T-cell (primary cell): ENCODE results near the gene RB1. TPM values are rescaled to one million over a fixed set of nuclear protein-coding genes. Genes with fewer than 3 reads are reported as not detected.

ENCODE experiments used
- ATAC-seq, 4 experiments: fragments of 200-7000 bp in 3 of 4; fragments of 150-1000 bp in 1 of 4; cut with Tn5 transposase; replicated peaks in 1 of 4; 1 replicate in 3 of 4; 2 replicates in 1 of 4; pipeline ENCODE4 v1.10.0; 2021; ENCODE audit warnings: moderate library complexity in 3 of 4, mild to moderate bottlenecking in 2 of 4, moderate number of reproducible peaks in 1 of 4
- CTCF ChIA-PET, 2 donors: fragments of 300-600 bp; sonication (Branson Sonifier 250); formaldehyde crosslinking; loops; one replicate each; lab custom pipeline; 2022; ENCODE audit warnings: antibody characterized with exemption in 2 of 2; lab: Charles Lee
- POLR2A ChIA-PET, 2 donors: fragments of 300-600 bp; sonication (Branson Sonifier 250); formaldehyde crosslinking; loops; one replicate each; lab custom pipeline; 2022; ENCODE audit warnings: antibody characterized with exemption in 2 of 2; lab: Charles Lee
- DNase-seq, 35 experiments: peaks; one replicate each; pipeline versions ENCODE4 v3.0.0 to v3.0.0-alpha.2; 2013 to 2023
- H3K27ac ChIP-seq: one replicate; pipeline ENCODE4 v1.5.1; 2013; ENCODE audit warnings: low read length
- H3K27me3 ChIP-seq, 2 experiments: replicated peaks in 1 of 2; 1 replicate in 1 of 2; 2 replicates in 1 of 2; pipeline versions ENCODE4 v1.6.1 to v1.7.0; 2013; ENCODE audit warnings: low read length in 1 of 2, mixed read lengths in 1 of 2; ENCODE audit not compliant: control insufficient read depth in 2 of 2, insufficient read depth in 2 of 2; ENCODE audit errors: extremely low read depth in 1 of 2
- H3K36me3 ChIP-seq, 2 donors: 1 replicate in 1 of 2; 2 replicates in 1 of 2; pipeline versions ENCODE4 v1.6.1 to v1.7.0; 2013; ENCODE audit warnings: low read length in 1 of 2; ENCODE audit not compliant: control insufficient read depth in 2 of 2, insufficient read depth in 1 of 2; ENCODE audit errors: extremely low read depth in 1 of 2
- H3K4me1 ChIP-seq, 2 experiments: 1 replicate in 1 of 2; 2 replicates in 1 of 2; pipeline versions ENCODE4 v1.6.1 to v1.7.0; 2013; ENCODE audit warnings: low read length in 2 of 2, mixed read lengths in 1 of 2; ENCODE audit not compliant: insufficient read depth in 2 of 2, control insufficient read depth in 1 of 2; ENCODE audit errors: extremely low read depth in 1 of 2
- H3K4me3 ChIP-seq, 2 donors: 1 replicate in 1 of 2; 2 replicates in 1 of 2; pipeline versions ENCODE4 v1.5.1 to v1.7.0; 2013; ENCODE audit warnings: mild to moderate bottlenecking in 2 of 2, low read length in 1 of 2, moderate library complexity in 1 of 2; ENCODE audit not compliant: control insufficient read depth in 1 of 2; ENCODE audit errors: extremely low read depth in 1 of 2
- H3K9me3 ChIP-seq: 2 replicates; pipeline ENCODE4 v1.7.0; 2013
- H3K27ac Mint-ChIP-seq, 2 donors: one replicate each; pipeline ENCODE4 v1.8.0; 2020 to 2021; ENCODE audit warnings: mild to moderate bottlenecking in 2 of 2, mixed read lengths in 2 of 2
- H3K27me3 Mint-ChIP-seq, 2 donors: one replicate each; pipeline ENCODE4 v1.8.0; 2021 to 2022; ENCODE audit warnings: mixed read lengths in 2 of 2
- H3K36me3 Mint-ChIP-seq: one replicate; pipeline ENCODE4 v1.8.0; 2021; ENCODE audit warnings: mixed read lengths
- H3K4me1 Mint-ChIP-seq, 3 donors: one replicate each; pipeline ENCODE4 v1.8.0; 2020 to 2022; ENCODE audit warnings: mixed read lengths in 3 of 3, mild to moderate bottlenecking in 1 of 3
- H3K4me3 Mint-ChIP-seq, 3 donors: one replicate each; pipeline ENCODE4 v1.8.0; 2020 to 2022; ENCODE audit warnings: mild to moderate bottlenecking in 3 of 3, mixed read lengths in 3 of 3, moderate library complexity in 3 of 3
- H3K9me3 Mint-ChIP-seq, 3 donors: one replicate each; pipeline ENCODE4 v1.8.0; 2020 to 2022; ENCODE audit warnings: mixed read lengths in 3 of 3
- WGBS: methylation state at CpG from one replicate; pipeline ENCODE4 v1.1.5; 2013; ENCODE audit warnings: missing lambda C conversion rate; ENCODE audit not compliant: insufficient coverage; 5-methylcytosine and 5-hydroxymethylcytosine counted together
- total RNA-seq, 35 experiments: library from RNA in 6 of 35; stranded (reverse) in 6 of 35; fragments of 120-200 nt in 1 of 35; gene quantifications; one replicate each; pipeline versions ENCODE4 v1.2.1 to v1.2.4 and lab custom pipeline; 2013 to 2026

The RB1 gene
- total RNA-seq, 5 donors from 2014 or later (not counting 1 experiment from before 2014, with no cell fraction given) = 17.8 to 26.6 (median 24.0) TPM

DNA sequence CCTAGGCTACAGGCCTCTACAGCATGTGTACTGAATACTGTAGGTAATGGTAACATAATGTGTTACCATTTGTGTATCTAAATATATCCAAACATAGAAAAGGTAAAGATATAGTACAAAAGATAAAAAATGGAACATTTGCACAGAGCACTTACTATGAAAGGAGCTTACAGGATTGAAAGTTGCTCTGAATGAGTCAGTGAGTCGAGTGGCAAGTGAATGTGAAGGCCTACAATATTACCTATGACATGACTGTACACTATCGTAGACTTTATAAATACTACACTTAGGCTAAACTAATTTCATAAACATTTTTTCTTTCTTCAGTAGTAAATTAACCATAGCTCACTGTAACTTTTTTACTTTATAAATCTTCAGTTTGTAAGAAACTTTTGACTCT lies 74.3 kb downstream of the RB1 start:
- Mint-ChIP-seq H3K4me3 (no peak overlapping the region), H3K9me3 (peaks cover 0 to 4% (median 0%) of the 10 kb centered on the region in 3 donors), H3K27ac (no peak overlapping the region), H3K4me1 (peaks cover 0 to 2% (median 0%) of the 10 kb centered on the region in 3 donors), H3K36me3 (peaks cover 61% of the 10 kb centered on the region), H3K27me3 (no peaks in the 10 kb centered on the region)
- ChIA-PET POLR2A (interaction anchor here in 1 of 2 donors (0.6 kb wide), 1 partner anchor 28 kb away, joined by 4 read pairs; no protein-coding TSS in a partner anchor), CTCF (interaction anchor here (0.7 to 1.0 kb wide), 4 partner anchors 11 to 202 kb away, joined by 3 to 7 read pairs (median 4); no protein-coding TSS in a partner anchor)
- Histone ChIP-seq H3K36me3 (peaks cover 0 to 14% of the 10 kb centered on the region in 2 donors), H3K4me3 (no peak overlapping the region), H3K4me1 (no peaks in the 10 kb centered on the region), H3K27ac (no peak overlapping the region), H3K27me3 (no peaks in the 10 kb centered on the region), H3K9me3 (no peaks in the 10 kb centered on the region)
- no CpG with 5 or more reads among the region's 2 CpGs for WGBS
- no peak for DNase-seq
- no peak for ATAC-seq

DNA sequence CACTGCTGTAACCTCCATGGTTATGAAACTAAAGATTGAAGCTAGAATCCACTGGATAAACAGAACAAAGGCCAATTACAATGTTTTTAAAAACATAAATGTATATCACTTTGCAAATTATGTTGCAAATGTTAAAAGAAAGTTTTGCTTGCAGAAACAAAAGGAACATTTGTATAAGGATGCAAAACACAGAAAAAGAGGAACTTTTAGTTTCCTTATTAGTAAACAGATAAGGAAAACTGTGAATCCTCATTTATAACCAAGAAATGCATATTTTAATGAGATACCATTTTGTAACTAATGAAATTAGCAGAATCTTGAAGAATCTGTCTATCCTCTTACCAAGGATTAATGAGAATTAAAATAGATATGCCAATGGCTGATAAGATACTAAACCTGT lies 77.0 kb downstream of the RB1 start:
- Mint-ChIP-seq H3K27ac (no peak overlapping the region), H3K4me3 (no peak overlapping the region), H3K4me1 (peaks cover 0 to 6% (median 0%) of the 10 kb centered on the region in 3 donors), H3K36me3 (peaks cover 55% of the 10 kb centered on the region), H3K9me3 (no peaks in the 10 kb centered on the region), H3K27me3 (no peaks in the 10 kb centered on the region)
- Histone ChIP-seq H3K27ac (no peak overlapping the region), H3K4me1 (no peaks in the 10 kb centered on the region), H3K27me3 (no peaks in the 10 kb centered on the region), H3K36me3 (peaks cover 5 to 11% of the 10 kb centered on the region in 2 donors), H3K4me3 (no peak overlapping the region), H3K9me3 (no peaks in the 10 kb centered on the region)
- ChIA-PET POLR2A (no interaction called here), CTCF (interaction anchor here in 1 of 2 donors (0.6 kb wide), 1 partner anchor 152 kb away, joined by 3 read pairs; no protein-coding TSS in a partner anchor)
- DNase-seq (no peak), ATAC-seq (no peak)

GRCh38 chr13:48383384-48383783 lies 79.8 kb downstream of the RB1 start:
- peaks cover 55% of the 10 kb centered on the region for H3K36me3 Mint-ChIP-seq
- Histone ChIP-seq H3K27me3 (no peaks in the 10 kb centered on the region), H3K27ac (no peak overlapping the region), H3K36me3 (peaks cover 4 to 8% of the 10 kb centered on the region in 2 donors), H3K9me3 (no peaks in the 10 kb centered on the region), H3K4me1 (no peaks in the 10 kb centered on the region), H3K4me3 (no peak overlapping the region)
- no peaks in the 10 kb centered on the region for H3K9me3 Mint-ChIP-seq
- no peaks in the 10 kb centered on the region for H3K27me3 Mint-ChIP-seq
- no peak overlapping the region for H3K4me3 Mint-ChIP-seq
- no peak for DNase-seq
- CTCF ChIA-PET = no interaction called here
- POLR2A ChIA-PET = no interaction called here
- no peak for ATAC-seq
- WGBS = no CpG with 5 or more reads among the region's 2 CpGs
- peaks cover 0 to 11% (median 0%) of the 10 kb centered on the region in 3 donors for H3K4me1 Mint-ChIP-seq
- H3K27ac Mint-ChIP-seq = no peak overlapping the region

- ChIA-PET CTCF (interaction anchor here in 1 of 2 donors (0.7 kb wide), 1 partner anchor 193 kb away, joined by 3 read pairs; no protein-coding TSS in a partner anchor), POLR2A (no interaction called here)
- Histone ChIP-seq H3K27me3 (no peaks in the 10 kb centered on the region), H3K9me3 (no peaks in the 10 kb centered on the region), H3K4me3 (no peak overlapping the region), H3K27ac (no peak overlapping the region), H3K4me1 (no peaks in the 10 kb centered on the region), H3K36me3 (peaks cover 2 to 8% of the 10 kb centered on the region in 2 donors)
- no peak overlapping the region for H3K4me3 Mint-ChIP-seq
- DNase-seq = no peak
- peaks cover 0 to 14% (median 2%) of the 10 kb centered on the region in 3 donors for H3K4me1 Mint-ChIP-seq
- peaks cover 61% of the 10 kb centered on the region for H3K36me3 Mint-ChIP-seq
- no CpG with 5 or more reads among the region's 8 CpGs for WGBS
- no peak overlapping the region for H3K27ac Mint-ChIP-seq
- ATAC-seq = no peak
- H3K27me3 Mint-ChIP-seq = no peaks in the 10 kb centered on the region
- peaks cover 0 to 7% (median 0%) of the 10 kb centered on the region in 3 donors for H3K9me3 Mint-ChIP-seq
These were observed 83.3 kb downstream of the RB1 start for GRCh38 chr13:48386816-48387215.

DNA sequence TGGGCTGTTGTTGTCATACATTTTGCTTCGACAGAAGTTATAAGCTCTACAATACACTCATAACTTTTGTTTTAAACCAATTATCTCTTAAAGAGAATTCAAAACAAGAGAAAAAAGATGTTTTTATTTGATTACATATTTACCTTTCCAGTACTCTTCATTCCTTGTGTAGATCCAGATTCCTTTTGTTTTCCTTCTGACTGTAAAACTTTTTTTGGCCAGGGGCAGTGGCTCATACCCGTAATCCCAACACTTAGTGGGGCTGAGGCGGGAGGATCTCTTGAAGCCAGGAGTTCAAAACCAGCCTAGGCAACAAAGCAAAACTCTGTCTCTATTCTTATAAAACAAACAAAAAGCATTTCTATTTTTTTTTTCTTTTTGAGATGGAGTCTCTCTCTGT lies 87.7 kb downstream of the RB1 start:
- Mint-ChIP-seq H3K4me1 (peaks cover 2 to 13% (median 4%) of the 10 kb centered on the region in 3 donors), H3K27ac (no peak overlapping the region), H3K27me3 (no peaks in the 10 kb centered on the region), H3K4me3 (no peak overlapping the region), H3K9me3 (peaks cover 0 to 28% (median 0%) of the 10 kb centered on the region in 3 donors), H3K36me3 (peaks cover 76% of the 10 kb centered on the region)
- no peak overlapping the region for H3K4me3 ChIP-seq
- no peaks in the 10 kb centered on the region for H3K27me3 ChIP-seq
- H3K36me3 ChIP-seq = peaks cover 0 to 11% of the 10 kb centered on the region in 2 donors
- ChIA-PET CTCF (no interaction called here), POLR2A (interaction anchor here in 1 of 2 donors (0.7 kb wide), 1 partner anchor 24 kb away, joined by 3 read pairs; no protein-coding TSS in a partner anchor)
- DNase-seq = no peak
- ATAC-seq = no peak
- peaks cover 3% of the 10 kb centered on the region for H3K9me3 ChIP-seq
- no peaks in the 10 kb centered on the region for H3K4me1 ChIP-seq
- WGBS = 100% methylated on average over 1 of the region's 3 CpGs
- no peak overlapping the region for H3K27ac ChIP-seq

- POLR2A ChIA-PET = no interaction called here
- H3K4me1 Mint-ChIP-seq = peaks cover 2 to 17% (median 4%) of the 10 kb centered on the region in 3 donors
- CTCF ChIA-PET = no interaction called here
These were observed 89.6 kb downstream of the RB1 start for GRCh38 chr13:48393030-48393697.

More at GRCh38 chr13:48393030-48393697, 89.6 kb downstream of the RB1 start:
- no peaks in the 10 kb centered on the region for H3K4me1 ChIP-seq
- H3K4me3 Mint-ChIP-seq = no peak overlapping the region
- no peak overlapping the region for H3K27ac ChIP-seq
- DNase-seq (no peak), ATAC-seq (no peak)
- peaks cover 76% of the 10 kb centered on the region for H3K36me3 Mint-ChIP-seq
- peaks cover 0 to 11% of the 10 kb centered on the region in 2 donors for H3K36me3 ChIP-seq
- no peaks in the 10 kb centered on the region for H3K27me3 Mint-ChIP-seq
- H3K27ac Mint-ChIP-seq = no peak overlapping the region
- peaks cover 3% of the 10 kb centered on the region for H3K9me3 ChIP-seq
- H3K27me3 ChIP-seq = no peaks in the 10 kb centered on the region
- peaks cover 0 to 33% (median 0%) of the 10 kb centered on the region in 3 donors for H3K9me3 Mint-ChIP-seq
- no peak overlapping the region for H3K4me3 ChIP-seq
- WGBS = no CpG with 5 or more reads among the region's 3 CpGs
